ENCODE data around the gene LBR.
A peak's percentile ranks its signal among the peaks of the same experiment; 100 is the strongest.

The LBR gene

GRCh38 chr1:225426395-225427234, 1.2 kb downstream of the LBR start:
- no peaks in the 10 kb centered on the region for H3K9me3 ChIP-seq (ENCODE audit: insufficient read depth, low read depth, low read length)
- peaks cover 51% of the 10 kb centered on the region for H3K4me1 ChIP-seq (ENCODE audit: insufficient read depth, low read length, poor library complexity, severe bottlenecking)
- peaks cover 58% of the 10 kb centered on the region for H4K20me1 ChIP-seq (ENCODE audit: insufficient read depth, low read length, poor library complexity, severe bottlenecking)
- H3K27me3 ChIP-seq (ENCODE audit: insufficient read depth, low read length, poor library complexity, severe bottlenecking) = peaks cover 7% of the 10 kb centered on the region
- peaks cover 12% of the 10 kb centered on the region; the same call in 1 of the 2 replicates for H3K36me3 ChIP-seq (ENCODE audit: insufficient read depth, low read length)
- H3K4me2 ChIP-seq (ENCODE audit: low read depth, low read length, poor library complexity, severe bottlenecking) = peak overlapping the region; percentile 99
- H3F3A ChIP-seq (ENCODE audit: low read depth) = peaks cover 5% of the 10 kb centered on the region; the same call in 1 of the 2 replicates
- H2AFZ ChIP-seq (ENCODE audit: low read length) = no peak overlapping the region
- peak overlapping the region; percentile 85 for H3K4me3 ChIP-seq (ENCODE audit: low read length, poor library complexity, severe bottlenecking)
- H3K9me2 ChIP-seq (replicated peaks; ENCODE audit: low read depth, low read length) = no peaks in the 10 kb centered on the region
- H3K79me2 ChIP-seq (ENCODE audit: insufficient read depth, low read length) = peaks cover 63% of the 10 kb centered on the region
- TF ChIP-seq EZH2phosphoT487 (IDR thresholded peaks at IDR 0.05; ENCODE audit: borderline replicate concordance) = no peak
- TF ChIP-seq, protein P1, sequence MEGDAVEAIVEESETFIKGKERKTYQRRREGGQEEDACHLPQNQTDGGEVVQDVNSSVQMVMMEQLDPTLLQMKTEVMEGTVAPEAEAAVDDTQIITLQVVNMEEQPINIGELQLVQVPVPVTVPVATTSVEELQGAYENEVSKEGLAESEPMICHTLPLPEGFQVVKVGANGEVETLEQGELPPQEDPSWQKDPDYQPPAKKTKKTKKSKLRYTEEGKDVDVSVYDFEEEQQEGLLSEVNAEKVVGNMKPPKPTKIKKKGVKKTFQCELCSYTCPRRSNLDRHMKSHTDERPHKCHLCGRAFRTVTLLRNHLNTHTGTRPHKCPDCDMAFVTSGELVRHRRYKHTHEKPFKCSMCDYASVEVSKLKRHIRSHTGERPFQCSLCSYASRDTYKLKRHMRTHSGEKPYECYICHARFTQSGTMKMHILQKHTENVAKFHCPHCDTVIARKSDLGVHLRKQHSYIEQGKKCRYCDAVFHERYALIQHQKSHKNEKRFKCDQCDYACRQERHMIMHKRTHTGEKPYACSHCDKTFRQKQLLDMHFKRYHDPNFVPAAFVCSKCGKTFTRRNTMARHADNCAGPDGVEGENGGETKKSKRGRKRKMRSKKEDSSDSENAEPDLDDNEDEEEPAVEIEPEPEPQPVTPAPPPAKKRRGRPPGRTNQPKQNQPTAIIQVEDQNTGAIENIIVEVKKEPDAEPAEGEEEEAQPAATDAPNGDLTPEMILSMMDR (conservative IDR thresholded peaks at IDR 0.05; ENCODE audit: low read length) = no peak
- peak overlapping the region; percentile 83 for H3K9ac ChIP-seq (ENCODE audit: low read depth, low read length, poor library complexity, severe bottlenecking)

GRCh38 chr1:225425201-225425786, 2.5 kb downstream of the LBR start:
- Histone ChIP-seq H3F3A (ENCODE audit: low read depth) (peaks cover 5% of the 10 kb centered on the region; the same call in 1 of the 2 replicates), H3K4me3 (ENCODE audit: low read length, poor library complexity, severe bottlenecking) (peak overlapping the region; percentile 85), H3K36me3 (ENCODE audit: insufficient read depth, low read length) (peaks cover 22% of the 10 kb centered on the region; the same call in 1 of the 2 replicates), H3K27me3 (ENCODE audit: insufficient read depth, low read length, poor library complexity, severe bottlenecking) (peaks cover 7% of the 10 kb centered on the region), H3K9me3 (ENCODE audit: insufficient read depth, low read depth, low read length) (no peaks in the 10 kb centered on the region), H3K9ac (ENCODE audit: low read depth, low read length, poor library complexity, severe bottlenecking) (peak overlapping the region; percentile 83), H3K79me2 (ENCODE audit: insufficient read depth, low read length) (peaks cover 76% of the 10 kb centered on the region), H3K9me2 (replicated peaks; ENCODE audit: low read depth, low read length) (no peaks in the 10 kb centered on the region), H3K4me2 (ENCODE audit: low read depth, low read length, poor library complexity, severe bottlenecking) (peak overlapping the region; percentile 99), H4K20me1 (ENCODE audit: insufficient read depth, low read length, poor library complexity, severe bottlenecking) (peaks cover 67% of the 10 kb centered on the region), H2AFZ (ENCODE audit: low read length) (no peak overlapping the region), H3K4me1 (ENCODE audit: insufficient read depth, low read length, poor library complexity, severe bottlenecking) (peaks cover 58% of the 10 kb centered on the region)
- TF ChIP-seq, protein P1 (conservative IDR thresholded peaks at IDR 0.05; ENCODE audit: low read length) = no peak
- TF ChIP-seq EZH2phosphoT487 (IDR thresholded peaks at IDR 0.05; ENCODE audit: borderline replicate concordance) = no peak

- no peak for TF ChIP-seq EZH2phosphoT487 (IDR thresholded peaks at IDR 0.05; ENCODE audit: borderline replicate concordance)
- TF ChIP-seq, protein P1 (conservative IDR thresholded peaks at IDR 0.05; ENCODE audit: low read length) = no peak
- Histone ChIP-seq H3K9me2 (replicated peaks; ENCODE audit: low read depth, low read length) (no peaks in the 10 kb centered on the region), H3K4me3 (ENCODE audit: low read length, poor library complexity, severe bottlenecking) (peak overlapping the region; percentile 85), H3K9ac (ENCODE audit: low read depth, low read length, poor library complexity, severe bottlenecking) (peak overlapping the region; percentile 83), H3K36me3 (ENCODE audit: insufficient read depth, low read length) (peaks cover 28% of the 10 kb centered on the region), H3K79me2 (ENCODE audit: insufficient read depth, low read length) (peaks cover 82% of the 10 kb centered on the region), H3K9me3 (ENCODE audit: insufficient read depth, low read depth, low read length) (no peaks in the 10 kb centered on the region), H3K4me2 (ENCODE audit: low read depth, low read length, poor library complexity, severe bottlenecking) (peak overlapping the region; percentile 99), H4K20me1 (ENCODE audit: insufficient read depth, low read length, poor library complexity, severe bottlenecking) (peaks cover 73% of the 10 kb centered on the region), H2AFZ (ENCODE audit: low read length) (no peak overlapping the region), H3F3A (ENCODE audit: low read depth) (peaks cover 6% of the 10 kb centered on the region), H3K4me1 (ENCODE audit: insufficient read depth, low read length, poor library complexity, severe bottlenecking) (peaks cover 62% of the 10 kb centered on the region), H3K27me3 (ENCODE audit: insufficient read depth, low read length, poor library complexity, severe bottlenecking) (peaks cover 7% of the 10 kb centered on the region)
Observed at GRCh38 chr1:225424562-225425200, 3.2 kb downstream of the LBR start.
